Fibroblast of the conjunctiva (primary cell): Measurements from ENCODE around the gene SCAMP3.

Source experiments
- DNase-seq: peaks from one replicate; pipeline ENCODE4 v3.0.0-alpha.2; 2010; ENCODE audit warnings: low read depth

The SCAMP3 gene

DNA sequence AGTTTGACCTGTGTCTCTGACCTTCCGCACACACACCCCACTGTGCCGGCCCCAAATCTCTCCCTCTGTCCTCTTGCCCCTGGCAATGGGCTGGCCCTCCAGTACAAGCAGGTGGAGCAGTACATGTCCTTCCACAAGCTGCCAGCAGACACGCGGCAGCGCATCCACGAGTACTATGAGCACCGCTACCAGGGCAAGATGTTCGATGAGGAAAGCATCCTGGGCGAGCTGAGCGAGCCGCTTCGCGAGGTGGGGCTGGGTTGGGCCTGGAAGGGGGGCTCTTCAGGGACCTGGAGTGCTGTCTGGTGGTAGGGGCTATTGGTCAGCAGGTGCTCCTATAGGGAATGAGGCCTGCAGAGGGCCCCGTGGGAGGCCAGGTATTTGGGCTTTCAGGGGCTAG is 22.9 kb upstream of the SCAMP3 start:
- no peak for DNase-seq

DNA sequence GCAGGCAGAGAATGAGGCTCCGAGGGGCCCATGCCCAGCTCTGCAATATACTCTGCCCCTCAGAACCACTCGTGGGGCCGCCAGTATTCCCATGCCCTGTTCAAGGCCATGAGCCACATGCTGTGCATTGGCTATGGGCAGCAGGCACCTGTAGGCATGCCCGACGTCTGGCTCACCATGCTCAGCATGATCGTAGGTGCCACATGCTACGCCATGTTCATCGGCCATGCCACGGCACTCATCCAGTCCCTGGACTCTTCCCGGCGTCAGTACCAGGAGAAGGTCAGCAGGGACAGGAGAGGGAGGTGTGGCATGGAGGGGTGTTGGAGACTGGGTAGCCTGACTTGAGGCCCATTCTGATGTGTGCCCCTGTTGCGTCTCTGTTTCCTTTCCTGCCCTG is 22.3 kb upstream of the SCAMP3 start:
- DNase-seq: no peak

DNA sequence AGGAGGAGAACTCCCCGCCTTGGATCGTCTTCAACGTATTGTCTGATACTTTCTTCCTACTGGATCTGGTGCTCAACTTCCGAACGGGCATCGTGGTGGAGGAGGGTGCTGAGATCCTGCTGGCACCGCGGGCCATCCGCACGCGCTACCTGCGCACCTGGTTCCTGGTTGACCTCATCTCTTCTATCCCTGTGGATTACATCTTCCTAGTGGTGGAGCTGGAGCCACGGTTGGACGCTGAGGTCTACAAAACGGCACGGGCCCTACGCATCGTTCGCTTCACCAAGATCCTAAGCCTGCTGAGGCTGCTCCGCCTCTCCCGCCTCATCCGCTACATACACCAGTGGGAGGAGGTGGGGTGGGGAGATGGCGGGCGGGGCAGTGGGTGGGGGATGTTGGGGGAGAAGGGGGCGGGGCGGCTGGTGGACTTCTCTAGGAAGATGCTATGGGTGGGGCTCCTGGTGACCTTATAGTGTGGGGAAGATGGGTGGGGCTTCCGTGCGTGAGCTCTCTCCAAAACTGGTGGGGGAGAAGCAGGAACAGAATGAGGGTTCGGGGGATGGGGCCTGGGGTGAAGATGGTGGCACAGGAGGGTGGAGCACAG is 20.4 kb upstream of the SCAMP3 start:
- DNase-seq: no peak

DNA sequence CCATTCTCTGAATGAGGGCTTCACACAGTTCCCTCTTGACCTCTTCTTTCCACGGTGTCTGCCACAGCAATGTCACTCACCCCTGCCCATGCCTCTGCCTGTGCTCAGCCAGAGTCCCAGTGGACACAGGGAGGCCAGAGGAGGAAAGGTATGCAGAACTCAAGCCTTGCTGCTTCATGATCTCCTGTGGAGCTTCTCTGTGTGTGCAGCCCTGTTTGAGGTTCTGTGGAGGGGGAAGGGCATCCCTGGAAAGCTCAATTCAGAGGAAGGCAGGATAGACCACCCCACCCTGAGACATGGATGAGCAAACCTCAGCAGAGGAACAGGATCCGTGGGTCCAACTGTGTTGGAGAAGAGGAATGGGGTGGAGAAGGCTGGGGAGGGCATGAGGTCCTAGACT is 17.1 kb upstream of the SCAMP3 start:
- no peak for DNase-seq

DNA sequence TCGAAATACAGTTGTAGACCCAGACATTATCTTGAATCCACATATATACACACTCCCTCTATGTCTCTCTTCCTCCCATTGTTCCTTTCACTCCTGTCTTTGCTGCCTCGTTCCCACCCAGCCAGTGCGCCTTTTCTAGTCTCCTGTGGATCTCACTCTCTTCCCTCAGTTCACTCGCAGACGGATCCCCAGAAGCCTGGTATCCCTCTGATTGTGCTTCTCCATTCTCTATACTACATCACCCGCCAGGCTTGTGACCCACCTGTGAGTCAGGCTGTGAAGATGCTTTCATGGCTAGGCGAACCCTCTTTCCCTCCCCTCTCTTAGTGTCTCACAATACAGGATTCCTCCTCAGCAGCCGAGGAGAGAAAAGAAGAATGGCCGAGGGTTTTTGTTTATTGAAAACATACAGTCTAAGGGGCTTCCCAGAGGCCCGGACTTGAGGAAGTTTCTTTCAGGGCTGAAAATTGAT is 16.6 kb upstream of the SCAMP3 start:
- no peak for DNase-seq

DNA sequence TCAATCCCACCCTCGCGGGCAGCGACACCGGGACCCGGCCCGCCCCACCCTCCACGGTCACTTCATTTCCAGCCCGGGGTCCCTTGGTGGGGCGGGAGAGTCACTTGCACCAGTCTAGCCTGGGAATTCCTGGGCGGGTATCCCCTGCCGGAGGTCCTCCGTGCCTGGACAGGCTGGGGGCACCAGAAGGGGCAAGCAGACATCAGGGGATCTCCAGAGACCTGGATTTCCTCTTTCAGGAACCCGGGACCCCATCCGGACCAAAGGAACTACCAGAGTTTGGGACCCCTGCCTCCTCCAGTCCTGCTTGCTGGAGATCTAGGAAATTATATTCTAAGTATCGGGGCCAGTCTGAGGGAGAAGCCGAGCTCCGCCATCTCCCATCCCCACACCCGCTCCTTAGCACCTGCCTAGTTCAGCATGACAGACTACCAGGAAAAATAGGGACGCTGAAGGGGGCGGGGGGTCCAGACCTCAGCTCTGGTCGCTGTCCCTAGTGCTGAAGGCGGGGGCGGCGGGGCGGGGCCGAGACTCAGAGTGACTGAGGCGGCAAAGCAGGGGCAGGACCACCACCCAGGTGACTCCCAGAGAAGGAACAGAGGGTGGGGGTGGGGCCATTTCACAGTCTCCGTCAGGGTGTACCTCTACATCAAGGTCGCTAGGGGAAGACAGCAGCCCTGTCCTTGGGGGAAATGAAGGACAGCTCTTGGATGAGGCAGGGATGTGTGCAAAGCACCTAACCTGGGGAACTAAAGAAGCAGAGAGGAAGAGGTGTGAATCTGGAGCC is 15.9 kb upstream of the SCAMP3 start:
- no peak for DNase-seq

DNA sequence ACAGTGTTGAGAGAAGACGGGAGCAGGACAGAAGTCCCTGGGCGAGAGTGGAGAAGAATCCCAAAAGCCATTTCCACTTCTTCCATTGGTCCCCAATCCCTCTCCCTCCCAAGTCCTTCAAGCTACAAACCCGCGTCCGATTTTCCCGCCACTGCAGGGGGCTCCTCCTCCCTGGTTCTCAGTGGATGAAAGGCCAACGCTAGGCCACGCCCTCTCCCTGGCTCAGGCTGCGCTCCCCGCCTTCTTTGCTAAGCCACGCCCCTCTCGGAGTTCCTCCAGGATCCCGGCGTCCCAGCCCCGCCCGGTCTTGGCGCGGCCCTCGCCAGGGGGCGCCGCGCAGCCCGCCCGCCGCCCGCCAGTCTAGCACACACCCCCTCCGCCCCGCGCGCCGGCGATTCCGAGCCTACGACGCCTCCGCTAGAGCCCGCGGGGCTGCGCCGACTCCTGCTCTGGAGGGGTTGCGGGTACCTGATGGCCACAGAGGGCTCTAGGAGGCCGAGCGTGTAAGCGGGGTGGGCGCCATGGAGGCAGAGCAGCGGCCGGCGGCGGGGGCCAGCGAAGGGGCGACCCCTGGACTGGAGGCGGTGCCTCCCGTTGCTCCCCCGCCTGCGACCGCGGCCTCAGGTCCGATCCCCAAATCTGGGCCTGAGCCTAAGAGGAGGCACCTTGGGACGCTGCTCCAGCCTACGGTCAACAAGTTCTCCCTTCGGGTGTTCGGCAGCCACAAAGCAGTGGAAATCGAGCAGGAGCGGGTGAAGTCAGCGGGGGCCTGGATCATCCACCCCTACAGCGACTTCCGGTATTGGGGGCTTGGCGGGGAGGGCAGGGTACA is 15.1 kb upstream of the SCAMP3 start, which contains the start of gene HCN3:
HCN3 (plus strand) TSS at position 394 of the 832 bp plus-strand sequence; CDS start at position 522, 128 bp downstream.
- peak; percentile 92 for DNase-seq

DNA sequence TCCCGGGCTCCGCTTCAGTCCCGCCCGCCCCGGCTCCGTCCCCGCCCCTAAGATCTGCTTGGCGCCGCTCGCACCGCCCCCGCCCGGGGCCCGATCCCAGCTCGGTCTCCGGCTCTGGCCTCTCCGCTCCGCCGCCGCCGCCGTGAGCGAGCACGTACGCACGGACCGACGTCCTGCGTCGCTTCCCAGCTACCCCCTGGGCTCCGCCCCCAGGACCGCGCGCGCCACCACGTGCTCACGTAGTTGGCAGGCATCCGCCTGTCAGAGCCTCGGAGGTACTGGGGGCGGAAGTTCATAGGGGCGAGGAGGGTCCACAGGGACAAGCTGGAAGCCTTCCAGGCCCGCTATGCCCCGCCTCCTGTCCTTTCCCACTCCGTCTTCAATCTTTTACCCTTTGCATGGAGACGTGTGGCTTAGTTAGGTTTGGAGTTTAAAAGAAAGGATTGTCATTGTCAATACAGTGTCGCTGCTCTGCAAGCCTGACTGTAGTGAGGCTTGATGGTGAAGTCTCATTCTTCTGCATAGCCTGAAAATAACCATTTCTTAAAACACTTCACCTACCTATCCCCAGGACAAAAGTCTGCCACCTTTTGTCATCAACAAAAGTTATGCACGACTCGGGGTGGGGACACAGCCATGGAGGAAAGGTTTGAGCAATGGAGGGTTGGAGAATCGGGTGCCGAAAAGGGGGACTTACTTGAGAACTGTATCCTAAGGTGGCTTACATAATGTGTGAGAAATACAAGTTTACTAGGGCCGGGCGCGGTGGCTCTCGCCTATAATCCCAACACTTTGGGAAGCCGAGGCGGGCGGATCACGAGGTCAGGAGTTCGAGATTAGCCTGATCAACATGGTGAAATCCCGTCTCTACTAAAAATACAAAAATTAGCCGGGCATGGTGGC is 11.4 kb upstream of the SCAMP3 start, which contains the start of gene CLK2:
CLK2 (minus strand) TSS at position 162 of the 903 bp plus-strand sequence. CDS start 2,527 bp downstream, outside the sequence.
- peak; percentile 92 for DNase-seq

DNA sequence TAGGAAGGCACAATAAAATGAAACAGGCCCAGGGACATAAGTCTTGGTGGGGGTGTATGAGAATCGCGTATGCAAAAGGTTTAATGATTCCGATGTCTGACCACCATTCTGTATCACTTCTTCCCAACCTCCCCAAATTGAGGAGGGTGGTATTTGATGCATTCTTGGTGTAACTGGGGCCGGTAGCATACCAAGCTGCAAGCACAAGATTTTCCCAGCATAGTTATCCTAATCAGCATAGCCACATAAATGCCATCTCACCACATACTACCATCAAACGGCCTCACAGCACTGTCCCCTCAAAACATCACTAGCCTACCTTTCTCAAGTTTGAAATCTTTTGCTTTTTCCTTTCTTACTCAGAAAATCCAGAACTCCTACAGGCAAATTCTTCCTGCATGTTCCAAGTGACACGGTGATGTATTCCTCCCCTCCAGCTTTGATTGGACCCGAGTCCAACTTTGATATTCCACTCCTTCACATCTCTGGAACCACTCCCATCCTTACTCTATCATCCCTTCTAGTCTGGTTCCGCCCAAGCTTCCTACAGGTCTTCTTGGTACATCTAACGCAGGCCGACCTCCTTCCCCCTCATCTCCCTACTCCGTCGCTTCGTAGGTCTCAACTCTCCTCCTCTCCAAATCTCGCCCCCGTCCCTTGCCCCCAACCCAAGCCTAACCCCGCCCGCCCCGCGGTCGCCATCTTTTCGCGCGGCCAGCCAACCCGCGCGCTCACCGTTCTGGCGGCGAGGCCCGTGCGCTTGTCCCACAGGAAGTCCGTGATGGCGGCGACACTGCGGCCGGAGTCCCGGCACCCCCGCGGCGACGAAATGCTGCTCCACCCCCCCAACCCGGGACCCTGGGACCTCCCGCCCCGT is 10.5 kb upstream of the SCAMP3 start:
- peak; percentile 39 for DNase-seq

DNA sequence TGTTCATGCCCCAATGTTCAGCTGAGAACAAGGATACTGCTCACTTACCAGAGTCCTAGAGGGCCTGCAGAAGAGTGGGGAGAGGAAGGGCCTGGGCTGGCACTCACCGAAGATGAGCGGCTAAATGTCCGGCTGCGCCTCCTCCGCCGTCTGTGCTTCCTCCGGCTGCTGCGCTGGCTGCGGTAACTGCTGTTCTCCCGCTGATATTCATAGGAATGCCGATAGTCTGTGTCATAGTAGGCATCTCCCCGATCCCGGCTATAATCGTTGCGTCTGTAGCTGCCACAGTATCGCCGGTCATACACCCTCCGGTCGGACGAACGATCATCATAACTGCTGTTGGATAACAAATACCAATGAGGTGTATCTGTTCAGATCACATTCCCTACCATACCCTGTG is 7.2 kb upstream of the SCAMP3 start:
- no peak for DNase-seq

DNA sequence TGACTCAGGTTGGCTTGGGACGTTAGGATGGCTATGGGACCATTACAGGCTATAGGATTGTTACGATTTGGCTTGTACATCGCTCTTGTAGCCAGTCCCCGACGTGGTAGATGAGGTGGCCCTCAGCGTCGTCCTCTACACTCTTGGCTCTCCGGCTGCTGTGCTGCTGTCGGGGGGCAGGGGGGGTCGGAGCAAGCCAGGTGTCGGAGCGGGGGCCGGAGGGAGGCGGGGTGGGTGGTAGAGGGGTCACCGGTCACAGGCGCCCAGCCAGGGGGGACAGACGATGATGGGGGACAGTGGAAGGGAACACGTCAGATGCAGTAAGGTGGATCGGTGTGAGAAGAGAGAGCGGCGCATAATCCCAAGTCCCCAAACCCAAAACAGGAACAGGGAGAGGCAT is 6.5 kb upstream of the SCAMP3 start:
- no peak for DNase-seq

DNA sequence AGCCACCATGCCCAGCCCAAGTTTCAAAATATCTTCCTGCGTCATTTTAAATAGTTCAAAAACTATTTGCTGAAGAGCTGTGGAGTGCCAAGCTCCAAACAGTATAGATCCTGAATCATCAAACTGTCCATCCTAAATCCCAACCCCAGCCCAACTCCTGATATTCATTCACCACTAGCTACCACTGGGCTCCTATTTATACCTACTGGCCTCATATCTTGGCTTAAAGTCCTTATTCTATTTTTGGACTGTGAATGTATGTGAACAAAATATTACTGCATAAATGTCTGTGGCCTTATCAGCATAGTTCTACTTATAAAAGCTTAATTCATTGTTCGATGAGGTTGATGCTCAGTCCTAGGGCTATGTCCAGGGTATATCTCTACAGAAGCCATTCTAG is 5.2 kb upstream of the SCAMP3 start:
- DNase-seq: no peak

DNA sequence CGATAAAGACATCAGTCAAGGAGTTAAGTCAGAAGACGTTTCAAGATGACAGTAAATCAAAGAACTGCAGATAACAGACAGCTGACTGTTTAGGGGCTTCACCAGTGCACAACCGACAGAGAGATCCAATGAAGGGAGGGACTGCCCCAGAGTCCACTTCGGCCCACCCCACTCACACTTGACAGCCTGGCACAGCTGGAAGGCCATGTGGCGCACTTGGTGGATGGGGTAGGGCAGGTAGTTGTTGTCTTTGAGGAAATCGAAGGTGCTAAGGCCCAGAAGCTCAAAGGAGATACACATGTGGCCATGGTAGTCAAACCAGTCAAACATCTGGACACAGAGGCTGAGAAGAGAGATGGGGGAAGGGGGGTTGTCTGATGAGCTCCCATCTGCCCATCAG is 4.4 kb upstream of the SCAMP3 start:
- DNase-seq: no peak

DNA sequence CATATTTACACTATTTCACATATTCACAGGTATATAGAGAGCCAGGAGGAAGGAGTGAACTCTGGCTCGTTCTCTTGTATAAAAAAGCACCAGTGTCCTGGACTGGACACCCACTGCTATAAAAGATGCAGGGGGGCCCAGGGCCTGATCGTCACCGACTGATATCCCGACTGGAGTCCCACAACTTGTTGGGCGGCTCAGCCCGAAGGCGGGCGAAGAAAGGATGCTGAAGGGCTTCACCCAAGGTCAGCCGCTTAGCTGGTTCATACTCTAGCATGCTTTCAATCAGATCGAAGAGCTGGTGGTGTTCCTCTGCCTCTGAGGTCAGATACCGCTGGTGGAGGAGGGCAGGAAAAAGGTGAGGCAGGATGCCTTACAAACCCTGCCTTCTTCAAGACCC is 907 bp upstream of the SCAMP3 start:
- no peak for DNase-seq

DNA sequence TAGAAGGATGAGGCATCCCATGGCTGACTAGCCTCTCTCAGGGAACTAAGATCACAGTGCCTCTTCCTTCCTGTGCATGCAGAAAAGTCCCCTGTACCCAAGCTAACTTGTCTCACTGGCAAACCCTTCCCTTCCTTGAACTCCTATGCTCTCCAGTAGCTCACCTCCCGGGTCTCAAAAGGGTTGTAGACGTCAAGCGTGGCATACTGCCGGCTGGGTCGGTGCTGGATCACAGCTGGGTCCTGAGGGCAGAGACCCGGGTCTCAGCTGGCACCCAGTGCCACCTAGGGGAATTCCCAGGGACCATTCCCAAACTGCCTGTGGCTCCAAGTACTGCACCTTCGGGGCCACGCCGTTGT is 688 bp downstream of the SCAMP3 start:
- DNase-seq: no peak

DNA sequence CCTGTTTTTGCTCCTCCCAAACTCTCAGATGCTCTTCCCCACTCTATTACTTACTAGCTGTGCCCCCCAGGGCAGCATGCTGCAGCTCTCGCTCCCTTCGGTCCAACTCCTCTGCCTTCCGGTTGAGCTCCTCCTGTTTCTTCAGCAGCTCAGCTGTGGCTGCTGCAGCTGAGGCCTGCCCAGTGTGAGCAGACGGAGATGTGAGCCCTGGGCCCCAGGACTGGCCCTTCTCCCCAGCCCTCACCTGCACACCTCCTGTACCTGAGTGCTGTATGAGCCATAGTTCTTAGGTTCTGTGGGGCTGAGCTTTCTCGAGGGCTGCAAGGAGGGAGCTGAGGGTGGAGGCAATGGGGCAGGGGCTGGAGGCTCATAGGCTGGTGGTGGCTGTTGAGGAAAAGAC is 1.9 kb downstream of the SCAMP3 start:
- DNase-seq: no peak

DNA sequence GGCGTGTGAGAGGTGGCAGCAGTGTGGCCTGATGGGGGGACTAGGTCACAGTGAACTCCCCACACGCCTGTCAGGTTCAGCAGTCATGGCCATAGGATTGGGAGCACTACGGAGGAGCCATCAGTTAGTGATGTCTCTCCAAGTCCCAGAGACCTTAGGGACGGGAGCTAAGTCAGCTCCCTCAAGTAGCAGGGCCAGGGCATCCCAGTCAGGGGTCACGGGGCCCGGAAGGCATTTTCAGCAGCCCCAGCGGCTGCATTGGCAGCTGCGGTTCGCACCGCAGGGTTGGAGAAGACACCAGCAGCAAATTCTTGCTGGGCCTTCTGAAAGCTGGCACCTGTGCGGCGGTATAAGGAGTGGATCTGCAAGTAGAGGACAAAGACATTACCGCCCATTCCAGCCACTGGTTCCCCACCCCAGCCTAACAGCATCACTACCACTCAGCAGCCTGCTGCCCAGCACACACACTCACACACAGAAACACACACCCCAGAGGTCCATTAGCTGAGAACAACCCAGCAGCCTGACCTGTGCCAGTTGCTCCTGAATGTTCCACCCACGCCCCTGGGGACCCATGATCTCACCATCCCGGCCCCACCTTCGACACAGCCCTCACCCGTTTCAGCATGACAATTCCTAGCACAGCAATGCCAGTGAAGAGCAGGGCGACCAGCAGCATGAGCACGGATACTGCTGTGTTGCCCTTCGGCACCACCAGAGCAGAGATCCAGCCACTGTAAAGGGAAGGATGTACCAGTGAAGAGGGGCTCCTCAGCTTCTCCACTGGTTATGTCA is 5.9 kb downstream of the SCAMP3 start:
- DNase-seq: no peak

DNA sequence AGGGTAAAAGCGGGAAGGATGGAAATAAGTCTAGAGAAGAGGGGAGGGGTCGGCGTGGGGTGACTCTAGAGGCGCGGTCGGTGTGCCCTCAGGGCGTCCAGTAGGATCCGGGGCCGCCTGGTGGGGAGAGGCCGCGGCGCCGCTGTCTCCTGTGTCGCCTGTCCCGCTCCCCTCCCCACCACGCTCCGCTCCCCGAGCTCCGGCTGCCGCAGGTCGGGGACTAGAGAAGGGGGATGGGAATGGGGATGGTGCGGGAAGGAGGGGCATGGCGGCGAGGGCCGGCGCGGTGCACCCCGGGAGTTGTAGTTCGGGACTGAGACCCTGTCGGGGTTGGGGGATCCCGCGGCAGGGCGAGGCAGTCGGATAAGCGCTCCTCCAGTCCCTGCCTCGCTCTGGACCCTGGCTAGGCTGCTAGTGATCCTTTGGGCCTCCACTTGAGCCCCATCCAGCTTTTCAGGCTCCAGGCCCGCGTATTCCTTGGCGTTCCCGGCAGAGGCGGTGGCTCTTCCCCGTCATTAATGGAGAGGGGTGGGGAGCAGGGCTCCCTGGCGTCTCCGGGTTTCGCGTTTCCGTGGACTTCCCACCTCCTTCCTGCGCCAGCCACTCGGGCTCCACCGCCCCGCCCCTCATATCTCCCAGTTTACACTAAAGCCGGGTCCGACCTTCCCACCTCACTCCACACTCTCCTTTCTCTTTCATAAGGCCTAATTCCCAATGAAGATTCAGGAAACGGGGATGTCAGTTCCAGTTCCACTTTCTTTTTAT is 6.7 kb downstream of the SCAMP3 start, which contains the start of gene ENTREP3:
ENTREP3 (minus strand) TSS at position 241 of the 765 bp plus-strand sequence. CDS start 606 bp downstream, outside the sequence.
- peak; percentile 56 for DNase-seq

DNA sequence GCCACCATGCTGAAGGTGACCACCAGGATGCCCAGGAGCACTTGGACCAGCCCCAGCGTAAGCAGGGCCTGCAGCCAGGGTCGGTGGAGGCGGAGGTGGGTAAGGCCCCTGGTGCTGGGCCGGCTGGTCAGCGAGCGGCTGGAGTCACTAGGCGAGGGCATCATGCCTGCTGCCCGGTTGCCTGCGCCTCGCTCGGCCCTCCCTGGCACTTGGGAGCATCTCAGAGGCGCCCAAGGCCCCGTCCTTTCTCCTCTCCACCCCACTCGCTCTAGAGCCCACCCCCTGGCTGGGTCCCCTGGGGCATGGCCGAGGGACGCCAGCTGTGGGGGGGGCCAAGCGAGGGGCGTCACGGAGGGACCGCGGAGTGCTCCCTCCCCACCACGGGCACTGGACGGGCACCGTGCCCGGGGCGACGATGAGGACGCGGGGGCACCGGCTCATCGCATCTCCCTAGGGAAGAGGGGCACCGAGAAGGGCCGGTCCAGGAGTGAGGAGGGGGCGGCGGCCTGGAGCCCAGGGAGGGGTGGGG is 7.4 kb downstream of the SCAMP3 start:
- no peak for DNase-seq
